Right lung (tissue), 5 donors: ENCODE results near the gene BLOC1S2. TPM values are rescaled to one million over a fixed set of nuclear protein-coding genes. Genes with fewer than 3 reads are reported as not detected.

Experiments used
- polyA plus RNA-seq, 5 donors: library from polyadenylated mRNA; unstranded; fragments of 120-200 nt; gene quantifications; one replicate each; pipeline versions ENCODE4 v1.2.1 to v1.2.3, GENCODE V29; 2013; ENCODE audit warnings: inconsistent platforms in 1 of 5, low replicate concordance in 1 of 5; ENCODE audit not compliant: insufficient read length in 5 of 5, insufficient read depth in 1 of 5

The BLOC1S2 gene
- polyA plus RNA-seq, 5 donors, result 26.8 to 39.1 (median 32.9) TPM

Other genes with a start within 250 kb of the BLOC1S2 start
- gene CPN1, start 204.8 kb downstream of the BLOC1S2 start, polyA plus RNA-seq, result under 1 TPM in 1 of 5 donors, not detected in 4; 0.16 TPM
- gene ERLIN1, start 100.7 kb downstream of the BLOC1S2 start, polyA plus RNA-seq, result 10 to 100 TPM; 37.3 to 55.6 (median 49.5) TPM
- 10 to 100 TPM; 19.2 to 28.6 (median 24.7) TPM for gene CHUK, start 57.1 kb downstream of the BLOC1S2 start, polyA plus RNA-seq
- gene CWF19L1, start 19.0 kb downstream of the BLOC1S2 start, polyA plus RNA-seq, result 10 to 100 TPM; 28.3 to 35.7 (median 33.8) TPM
- gene PKD2L1, start 43.5 kb upstream of the BLOC1S2 start, polyA plus RNA-seq, result under 1 TPM; 0.13 to 0.28 (median 0.23) TPM
- 10 to 100 TPM; 16.3 to 45.3 (median 25.4) TPM for gene SCD, start 60.6 kb upstream of the BLOC1S2 start, polyA plus RNA-seq
- gene WNT8B, start 176.3 kb upstream of the BLOC1S2 start, polyA plus RNA-seq, result under 1 TPM in 4 of 5 donors, not detected in 1; 0.05 to 0.12 (median 0.08) TPM
- gene SEC31B, start 233.2 kb upstream of the BLOC1S2 start, polyA plus RNA-seq, result 10 to 100 TPM; 17.5 to 26.5 (median 20.5) TPM
- 100 to 1,000 TPM; 122 to 163 (median 132) TPM for gene NDUFB8, start 243.2 kb upstream of the BLOC1S2 start, polyA plus RNA-seq
- gene HIF1AN, start 249.3 kb upstream of the BLOC1S2 start, polyA plus RNA-seq, result 10 to 100 TPM; 30.5 to 45.4 (median 39.2) TPM